NCI-H1694 treated with DMSO at 0.1 percent for 48 hours (cell line): ENCODE data around the gene LRRC70.
"Not testable (repeated sequence)": the region's sequence is repeated elsewhere in the genome, so short reads cannot be mapped to it uniquely, and the experiment has no call there.

ENCODE experiments used
- DNase-seq: peaks from one replicate; lab custom pipeline; 2025; lab: John Stamatoyannopoulos, UW

The LRRC70 gene, protein sequence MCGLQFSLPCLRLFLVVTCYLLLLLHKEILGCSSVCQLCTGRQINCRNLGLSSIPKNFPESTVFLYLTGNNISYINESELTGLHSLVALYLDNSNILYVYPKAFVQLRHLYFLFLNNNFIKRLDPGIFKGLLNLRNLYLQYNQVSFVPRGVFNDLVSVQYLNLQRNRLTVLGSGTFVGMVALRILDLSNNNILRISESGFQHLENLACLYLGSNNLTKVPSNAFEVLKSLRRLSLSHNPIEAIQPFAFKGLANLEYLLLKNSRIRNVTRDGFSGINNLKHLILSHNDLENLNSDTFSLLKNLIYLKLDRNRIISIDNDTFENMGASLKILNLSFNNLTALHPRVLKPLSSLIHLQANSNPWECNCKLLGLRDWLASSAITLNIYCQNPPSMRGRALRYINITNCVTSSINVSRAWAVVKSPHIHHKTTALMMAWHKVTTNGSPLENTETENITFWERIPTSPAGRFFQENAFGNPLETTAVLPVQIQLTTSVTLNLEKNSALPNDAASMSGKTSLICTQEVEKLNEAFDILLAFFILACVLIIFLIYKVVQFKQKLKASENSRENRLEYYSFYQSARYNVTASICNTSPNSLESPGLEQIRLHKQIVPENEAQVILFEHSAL

DNA sequence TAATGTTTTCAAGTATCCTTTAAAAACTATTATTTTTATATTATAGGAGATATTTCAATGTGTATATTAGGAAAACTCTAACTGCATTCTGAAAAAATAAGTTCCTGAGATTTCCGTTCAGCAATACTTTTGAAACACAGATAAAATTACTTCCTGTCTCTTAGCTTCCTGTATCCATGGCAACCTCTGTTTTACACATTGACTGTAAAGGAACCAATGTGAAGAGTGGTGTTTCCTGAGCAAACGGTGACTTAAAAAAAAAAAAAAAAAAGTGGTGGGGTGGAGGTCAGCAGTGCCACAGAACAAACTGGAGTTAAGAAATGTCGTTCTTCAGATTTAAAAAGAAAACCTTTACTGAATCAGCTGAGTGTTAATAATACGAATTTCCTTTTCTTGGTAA is at the start of gene LRRC70:
Gene LRRC70 (plus strand): TSS at position 280 of the 400 bp plus-strand sequence. CDS start 620 bp downstream, outside the sequence.
- DNase-seq, result no peak

DNA sequence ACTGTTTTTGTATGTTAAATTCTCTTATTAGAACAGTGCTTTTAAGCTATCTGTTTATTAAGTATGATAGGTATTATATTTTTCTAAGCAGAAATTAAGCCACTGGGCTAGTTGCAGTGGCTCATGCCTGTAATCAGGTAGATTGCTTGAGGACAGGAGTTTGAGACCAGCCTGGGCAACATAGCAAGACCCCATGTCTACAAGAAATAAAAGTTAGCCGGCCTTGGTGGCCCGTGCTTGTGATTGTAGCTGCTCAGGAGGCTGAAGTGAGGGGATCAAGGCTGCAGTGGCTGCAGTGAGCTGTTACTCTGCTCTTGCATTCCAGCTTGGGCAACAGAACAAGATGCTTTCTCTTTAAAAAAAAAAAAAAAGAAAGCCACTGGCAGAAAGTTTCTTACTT is 45.0 kb upstream of the LRRC70 start:
- no peak for DNase-seq

DNA sequence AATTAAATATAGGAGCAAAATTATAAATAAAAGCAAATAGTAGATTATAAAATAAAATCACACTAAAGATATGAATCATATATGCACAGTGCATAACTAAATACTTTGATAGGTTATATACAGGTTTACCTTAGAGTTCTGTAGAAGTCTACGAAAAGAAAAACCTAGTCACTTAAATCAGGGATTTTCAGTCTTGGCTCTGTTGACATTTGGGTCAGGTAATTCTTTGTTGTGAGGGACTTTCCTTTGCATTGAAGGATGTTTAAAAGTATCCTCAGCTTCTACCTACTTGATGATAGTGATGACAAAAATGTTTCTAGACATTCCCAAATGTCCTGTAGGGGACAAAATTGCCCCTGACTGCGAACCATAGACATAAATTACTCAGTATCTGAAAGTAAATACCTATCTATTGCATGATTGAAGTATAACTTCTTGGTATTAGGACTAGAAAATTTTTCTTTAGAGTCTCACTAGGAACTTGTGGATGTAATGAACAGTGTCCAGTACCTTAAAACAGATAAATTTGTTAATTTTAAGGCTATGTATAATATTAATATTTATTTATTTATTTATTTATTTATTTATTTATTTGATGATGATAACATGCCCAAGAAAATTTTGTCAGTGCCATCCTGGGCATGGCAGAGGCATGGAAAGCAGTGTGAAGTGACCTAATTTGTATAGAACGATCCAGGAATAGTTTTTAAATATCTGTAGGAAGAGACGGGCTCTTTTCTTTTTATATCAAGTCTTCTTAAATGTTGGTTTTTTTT is 44.0 kb upstream of the LRRC70 start:
- DNase-seq, result no peak

DNA sequence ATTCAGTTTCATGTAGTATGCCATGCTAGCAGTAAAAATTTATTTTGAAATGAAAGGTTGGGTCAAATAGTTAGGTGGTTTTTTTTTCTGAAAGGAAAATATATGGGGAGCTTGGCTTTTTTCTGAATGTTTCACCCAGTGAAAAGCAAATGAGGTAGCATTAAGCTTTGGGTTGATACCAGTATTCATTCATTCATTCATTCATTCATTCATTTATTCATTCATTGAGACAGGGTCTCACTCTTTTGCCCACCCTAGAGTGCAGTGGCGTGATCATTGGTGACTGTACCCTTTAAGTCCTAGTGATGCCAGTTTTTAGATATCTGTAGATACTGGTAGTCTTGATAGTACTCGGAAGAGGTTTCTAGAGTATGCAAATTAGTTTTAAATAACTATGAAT is 42.4 kb upstream of the LRRC70 start:
- no peak for DNase-seq

DNA sequence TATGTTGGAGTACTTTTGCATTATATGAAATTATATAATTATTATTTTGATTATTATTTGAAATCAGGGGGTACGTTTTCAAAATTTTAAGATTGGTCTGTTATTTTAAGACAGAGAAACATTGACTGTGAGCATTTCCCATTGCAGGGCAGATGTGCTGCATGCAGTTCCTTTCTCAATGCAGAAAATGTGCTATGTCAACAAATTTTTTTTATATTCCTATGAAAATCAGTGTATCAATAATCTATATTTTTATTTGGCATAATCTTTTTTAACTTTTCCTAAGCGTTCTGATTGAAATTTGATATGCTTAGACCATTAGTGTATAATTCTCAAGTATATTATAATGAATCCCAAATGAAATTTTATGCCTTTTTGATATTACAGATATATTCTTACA is 41.8 kb upstream of the LRRC70 start:
- DNase-seq, result no peak

DNA sequence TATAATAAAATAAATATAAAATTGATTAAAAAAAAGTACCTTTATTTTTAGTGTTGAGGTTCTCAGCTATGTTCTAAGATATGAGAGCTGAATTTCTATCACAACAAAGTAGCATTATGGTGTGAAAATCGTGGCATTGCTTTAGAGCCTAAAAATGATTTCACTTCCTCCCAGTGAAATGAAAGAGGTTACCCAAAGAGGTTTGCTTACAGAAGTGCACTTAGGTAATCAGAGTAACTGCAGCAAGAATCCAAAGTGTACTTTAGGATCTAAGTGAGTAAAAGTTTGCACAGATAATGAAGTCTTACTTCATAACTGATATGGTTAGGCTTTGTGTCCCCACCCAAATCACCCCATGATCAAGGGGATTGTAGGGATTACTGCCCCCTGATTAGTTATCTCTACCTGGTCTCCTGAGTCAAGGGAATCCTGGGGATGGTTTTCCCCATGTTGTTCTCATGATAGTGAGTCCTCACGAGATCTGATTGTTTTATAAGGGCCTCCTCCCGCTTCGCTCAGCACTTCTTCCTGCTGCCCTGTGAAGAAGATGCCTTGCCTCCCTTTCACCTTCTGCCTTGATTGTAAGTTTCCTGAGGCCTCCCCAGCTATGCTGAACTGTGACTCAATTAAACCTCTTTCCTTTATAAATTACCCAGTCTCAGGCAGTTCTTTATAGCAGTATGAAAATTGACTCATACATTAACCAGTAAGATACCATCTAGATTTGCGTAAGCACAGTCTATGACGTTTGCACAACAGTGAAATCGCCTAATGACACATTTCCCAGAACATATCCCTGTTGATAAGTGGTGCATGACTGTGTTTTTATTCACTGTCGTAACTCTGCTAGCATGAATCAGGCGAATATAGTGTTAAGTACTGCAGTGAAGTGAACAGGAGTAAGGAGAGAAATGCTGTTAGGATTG is 40.3 kb upstream of the LRRC70 start:
- DNase-seq, result no peak

DNA sequence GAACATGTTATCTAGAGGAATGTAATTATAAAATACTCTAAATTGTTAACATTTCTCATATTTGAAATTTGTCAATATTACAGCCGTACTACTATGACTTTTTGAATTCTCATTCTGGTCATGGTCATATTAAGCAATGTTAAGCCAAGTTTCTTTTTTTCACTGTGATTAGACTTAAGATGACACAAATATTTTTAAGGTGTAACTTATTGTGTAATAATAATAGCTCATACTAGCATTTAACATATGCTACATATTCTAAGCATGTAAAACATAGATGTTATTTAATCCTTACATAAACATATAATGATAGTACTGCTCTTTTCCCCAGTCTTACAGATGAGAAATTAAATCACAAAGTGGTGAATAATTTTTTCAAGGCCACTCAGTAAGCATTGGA is 35.9 kb upstream of the LRRC70 start:
- DNase-seq, result no peak

DNA sequence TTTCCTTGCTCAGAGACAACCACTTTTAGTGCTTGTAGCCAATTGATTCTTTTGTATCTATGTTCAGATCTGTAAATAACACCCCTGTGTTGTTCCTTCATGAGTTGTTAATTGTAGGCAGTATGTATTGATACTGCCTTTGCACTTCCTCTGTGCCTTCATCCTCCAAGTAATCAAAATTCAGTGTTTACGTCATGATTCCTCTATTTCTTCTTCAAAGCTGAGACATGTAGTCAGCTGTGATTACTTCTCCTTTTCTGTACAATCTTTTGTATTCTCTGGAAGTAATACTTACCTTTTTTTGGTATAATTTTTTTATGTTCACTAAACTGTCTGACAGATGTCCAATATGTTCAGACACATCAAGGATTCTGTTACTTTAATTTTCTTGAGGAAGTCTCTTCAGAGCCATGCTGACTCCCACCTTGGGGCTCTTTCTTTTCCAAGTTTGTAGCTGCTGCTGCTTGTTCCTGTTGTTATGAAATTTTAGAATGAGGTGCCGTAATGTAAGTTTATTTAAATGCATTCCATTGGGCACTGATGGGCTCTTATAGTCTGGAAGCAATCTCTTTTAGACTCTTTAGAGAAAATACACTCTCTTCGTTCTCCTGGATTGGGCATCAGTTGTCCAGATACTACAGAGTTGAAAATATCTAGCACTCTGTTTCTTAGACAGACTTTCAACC is 30.5 kb upstream of the LRRC70 start:
- no peak for DNase-seq

DNA sequence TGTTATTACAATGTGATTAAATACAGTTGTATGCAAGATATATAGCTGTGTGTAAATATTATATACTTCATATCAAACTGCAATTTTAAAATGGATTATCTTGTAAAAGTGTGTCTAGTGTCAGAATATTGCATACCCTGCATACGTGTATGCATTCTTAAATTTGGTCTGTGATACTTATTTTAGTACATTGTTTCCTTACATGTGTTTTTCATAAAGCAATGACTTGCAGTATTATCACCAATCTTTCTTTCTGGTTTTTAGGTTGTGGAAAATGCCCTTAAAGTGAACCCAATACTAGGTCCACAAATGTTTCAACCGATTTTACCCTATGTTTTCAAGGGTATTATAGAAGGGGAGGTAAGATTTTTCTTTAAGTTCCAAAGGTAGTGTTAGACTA is 28.5 kb upstream of the LRRC70 start:
- DNase-seq, result no peak

DNA sequence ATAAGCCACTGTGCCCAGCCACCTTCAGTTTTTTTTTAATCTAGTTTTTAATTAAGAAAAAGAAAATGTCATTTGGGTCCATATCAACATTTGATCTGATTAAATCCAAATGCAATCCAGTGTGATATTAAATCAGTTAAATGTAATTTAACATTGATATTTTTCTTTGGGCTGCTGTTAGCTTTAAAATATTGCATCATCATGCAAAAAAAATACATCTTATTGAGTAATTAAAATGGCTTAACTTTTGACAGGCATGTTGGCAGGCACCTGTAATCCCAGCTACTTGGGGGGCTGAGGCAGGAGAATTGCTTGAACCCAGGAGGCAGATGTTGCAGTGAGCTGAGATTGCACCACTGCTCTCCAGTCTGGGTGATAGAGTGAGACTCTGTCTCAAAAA is 22.7 kb upstream of the LRRC70 start:
- DNase-seq, result no peak

DNA sequence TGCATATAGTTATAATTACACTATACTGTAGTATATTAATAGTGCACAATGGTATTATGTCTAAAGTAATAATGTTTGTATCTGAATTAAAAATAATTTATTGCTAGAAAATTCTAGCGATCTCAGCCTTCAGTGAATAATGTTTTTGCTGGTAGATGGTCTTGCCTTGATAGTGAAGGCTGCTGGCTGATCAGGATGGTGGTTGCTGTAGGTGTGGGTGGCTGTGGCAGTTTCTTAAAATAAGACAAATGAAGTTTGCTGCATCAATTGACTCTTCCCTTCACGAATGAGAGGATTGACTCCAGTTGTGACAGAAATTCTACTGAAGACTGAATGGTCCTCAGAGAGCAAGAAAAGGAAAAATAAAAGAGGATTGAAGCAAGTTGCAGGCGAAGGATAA is 19.7 kb upstream of the LRRC70 start:
- DNase-seq, result no peak

DNA sequence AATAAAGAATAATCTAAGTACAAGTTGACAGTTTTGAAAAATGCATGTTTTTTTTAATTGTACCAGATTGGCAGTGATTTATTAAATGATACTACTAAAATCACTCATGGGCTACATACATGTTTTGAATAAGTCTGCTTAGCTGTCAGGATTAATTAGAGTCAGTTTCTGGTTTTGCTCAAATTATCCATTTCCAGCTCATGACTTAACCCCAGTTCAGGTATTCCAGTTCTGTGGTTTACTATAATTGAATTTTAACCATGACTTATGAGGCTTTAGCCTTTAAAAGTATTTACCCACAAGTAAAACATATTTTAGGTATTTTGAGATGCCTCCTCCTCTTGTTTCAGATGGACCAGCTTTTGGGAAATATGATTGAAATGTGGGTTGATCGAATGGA is 17.8 kb upstream of the LRRC70 start:
- DNase-seq, result no peak

DNA sequence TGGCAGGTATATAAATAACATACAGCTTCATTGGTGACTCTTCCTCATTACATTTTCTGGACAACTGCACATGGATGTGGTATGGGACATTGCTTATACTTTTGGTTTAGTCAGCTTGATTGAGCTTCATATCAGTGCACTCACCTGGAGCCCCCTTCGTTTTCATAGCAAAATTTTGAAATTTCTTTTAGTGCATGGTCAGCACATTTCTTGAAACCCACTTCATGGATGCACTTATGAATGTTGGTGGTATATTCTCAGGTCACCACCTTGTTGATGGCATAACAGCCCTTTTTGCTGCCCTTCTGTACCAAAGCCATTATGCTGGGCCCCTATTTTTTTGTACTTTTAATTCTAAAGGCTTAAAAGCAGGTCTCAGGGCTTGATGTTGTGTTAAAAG is 16.7 kb upstream of the LRRC70 start:
- no peak for DNase-seq

DNA sequence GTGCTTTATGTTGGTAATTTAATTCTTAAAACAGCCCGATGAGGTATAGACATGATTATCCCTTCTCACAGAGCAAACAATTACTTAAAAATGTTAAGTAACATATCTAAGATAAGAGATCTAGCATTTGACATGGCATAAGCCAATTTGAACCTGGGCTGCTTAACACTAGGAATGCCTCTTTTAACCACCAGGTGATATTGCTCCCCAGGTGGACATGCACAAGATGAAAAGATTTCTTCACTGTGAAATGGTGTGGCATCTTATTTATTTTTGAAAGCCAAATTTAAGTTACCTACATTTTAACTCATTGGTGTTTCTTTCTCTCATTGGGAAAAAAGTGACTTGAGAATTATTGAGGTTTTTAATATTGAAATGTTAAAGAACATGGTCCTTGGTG is 15.8 kb upstream of the LRRC70 start:
- DNase-seq, result no peak

DNA sequence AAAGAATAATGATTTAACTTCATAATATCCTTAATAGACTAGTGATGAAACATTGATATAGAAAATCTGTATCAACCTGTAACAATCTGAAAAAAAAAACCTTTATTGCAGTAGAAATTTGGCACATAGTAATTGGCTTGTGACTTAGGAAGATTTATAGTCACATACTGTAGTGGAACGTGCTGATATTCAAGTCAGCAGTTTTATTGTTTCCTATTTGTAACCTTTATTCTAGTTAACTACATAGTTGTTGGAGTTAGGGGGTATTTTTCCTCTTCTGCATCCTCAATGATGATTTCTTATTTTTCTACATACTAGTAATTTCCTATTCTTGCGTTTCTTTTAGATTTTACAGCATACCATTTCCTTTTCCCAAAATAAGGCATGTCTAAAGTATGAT is 14.5 kb upstream of the LRRC70 start:
- no peak for DNase-seq

DNA sequence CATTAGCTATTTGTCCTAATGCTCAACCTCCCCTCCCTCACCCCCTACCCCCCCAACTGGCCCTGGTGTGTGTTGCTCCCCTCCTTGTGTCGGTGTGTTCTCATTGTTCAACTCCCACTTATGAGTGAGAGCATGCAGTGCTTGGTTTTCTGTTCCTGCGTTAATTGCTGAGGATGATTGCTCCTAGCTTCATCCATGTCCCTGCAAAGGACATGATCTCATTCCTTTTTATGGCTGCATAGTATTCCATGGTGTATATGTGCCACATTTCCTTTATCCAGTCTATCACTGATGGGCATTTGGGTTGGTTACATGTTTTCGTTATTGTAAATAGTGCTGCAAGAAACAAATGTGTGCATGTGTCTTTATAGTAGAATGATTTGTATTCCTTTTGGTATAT is 12.9 kb upstream of the LRRC70 start:
- not testable (repeated sequence) for DNase-seq

DNA sequence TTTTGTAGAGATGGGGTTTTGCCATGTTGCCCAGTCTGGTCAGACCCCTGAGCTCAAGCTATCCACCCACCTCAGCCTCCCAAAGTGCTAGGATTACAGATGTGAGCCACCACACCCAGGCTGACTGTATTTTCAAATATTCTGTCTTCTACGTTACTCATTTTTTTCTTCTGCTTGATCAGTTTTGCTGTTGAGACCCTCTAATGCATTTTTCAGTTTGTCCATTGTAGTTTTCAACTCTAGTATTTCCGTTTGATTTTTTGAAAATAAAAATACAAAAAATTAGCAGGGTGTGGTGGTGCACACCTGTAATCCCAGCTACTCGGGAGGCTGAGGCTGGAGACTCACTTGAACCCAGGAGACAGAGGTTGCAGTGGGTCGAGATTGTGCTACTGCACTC is 10.5 kb upstream of the LRRC70 start:
- no peak for DNase-seq

DNA sequence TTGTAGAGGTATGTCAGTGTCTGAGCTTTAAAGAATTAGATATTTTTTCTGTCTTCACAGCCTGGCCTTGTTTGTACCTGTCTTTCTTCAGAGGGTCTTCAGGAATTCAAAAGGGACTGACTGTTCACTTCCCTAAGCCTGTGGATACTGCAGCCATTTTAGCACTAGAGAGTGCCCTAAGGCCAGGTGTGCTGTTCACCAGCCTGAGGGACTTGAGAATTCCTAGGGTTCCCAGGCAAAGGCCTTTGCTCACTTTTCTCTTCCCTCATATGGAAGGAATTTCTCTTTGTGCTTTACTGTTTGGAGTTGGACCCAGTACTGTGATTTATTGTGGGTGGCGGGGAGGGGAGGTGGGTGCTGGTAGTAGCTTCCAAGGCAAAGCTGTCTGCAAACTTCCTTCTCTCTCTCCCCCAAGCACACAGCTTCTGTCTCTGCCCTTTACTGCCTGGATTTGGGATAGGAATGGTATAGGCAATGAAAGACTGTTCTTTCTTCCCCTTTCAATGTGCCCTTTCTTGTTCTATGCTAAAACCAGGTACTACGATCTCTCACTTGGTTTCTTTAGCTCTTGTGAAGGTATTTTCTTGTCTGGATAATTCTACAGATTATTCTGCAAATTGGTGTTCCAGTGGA is 9.7 kb upstream of the LRRC70 start:
- DNase-seq, result no peak

DNA sequence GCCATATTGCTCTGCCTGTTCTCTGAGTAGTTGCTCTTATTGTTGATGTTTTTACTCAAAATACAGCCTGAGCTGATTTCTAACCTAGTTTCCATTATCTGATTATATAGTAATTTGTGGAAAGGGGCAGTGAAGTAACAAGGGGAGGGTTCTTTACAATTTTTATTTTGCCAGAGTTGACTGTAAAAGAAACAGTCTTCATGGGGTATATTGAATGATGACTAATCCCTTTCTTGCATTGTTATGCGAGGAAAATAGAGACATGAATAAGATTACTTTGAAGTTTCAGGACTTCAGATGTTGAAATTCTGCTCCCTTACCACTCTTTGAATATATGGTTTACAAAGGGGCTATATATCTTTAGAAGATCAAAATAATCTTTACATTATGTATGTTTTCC is 9.1 kb upstream of the LRRC70 start:
- no peak for DNase-seq

DNA sequence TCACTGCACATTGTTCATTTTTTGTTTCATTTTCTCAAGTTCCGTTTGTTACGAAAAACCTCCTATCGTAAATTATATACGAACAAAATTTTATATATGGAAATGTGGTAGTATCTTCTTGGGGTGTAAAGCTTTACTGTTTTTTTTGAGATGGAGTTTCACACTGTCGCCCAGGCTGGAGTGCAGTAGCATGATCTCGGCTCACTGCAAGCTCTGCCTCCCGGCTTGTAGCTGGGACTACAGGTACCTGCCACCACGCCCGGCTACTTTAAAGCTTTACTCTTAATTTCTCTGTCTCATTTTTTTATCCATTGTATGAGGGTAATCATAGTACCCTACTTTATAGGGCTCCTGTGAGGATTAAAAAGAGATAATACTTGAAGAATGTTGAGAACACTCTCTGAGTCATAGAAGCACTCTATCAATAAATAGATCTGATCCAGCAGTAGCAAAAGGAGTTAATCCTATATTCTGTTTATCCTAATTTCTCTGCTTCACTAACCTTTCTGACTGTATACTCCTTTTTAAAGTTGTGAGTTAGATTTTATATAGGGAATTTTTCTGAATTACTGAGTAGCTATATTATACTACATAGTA is 5.6 kb upstream of the LRRC70 start:
- no peak for DNase-seq
